Type B pancreatic cell (in vitro differentiated cells): ENCODE measurements around the gene DUSP18. TPM values are rescaled to one million over a fixed set of nuclear protein-coding genes. Genes with fewer than 3 reads are reported as not detected.
"Not testable (repeated sequence)": the region's sequence is repeated elsewhere in the genome, so short reads cannot be mapped to it uniquely, and the experiment has no call there.

Experiments
- DNase-seq: peaks from one replicate; pipeline ENCODE4 v3.0.0; 2021; ENCODE audit warnings: mixed read lengths; ENCODE audit not compliant: unreplicated experiment; ENCODE audit errors: extremely low spot score
- H3K27ac Mint-ChIP-seq: 2 replicates; pipeline ENCODE4 v1.8.0; 2021; ENCODE audit warnings: mild to moderate bottlenecking, mixed read lengths
- H3K27me3 Mint-ChIP-seq: 2 replicates; pipeline ENCODE4 v1.8.0; 2021; ENCODE audit warnings: mixed read lengths
- H3K36me3 Mint-ChIP-seq: 2 replicates; pipeline ENCODE4 v1.8.0; 2021; ENCODE audit warnings: mixed read lengths
- H3K4me1 Mint-ChIP-seq: one replicate; pipeline ENCODE4 v1.8.0; 2021; ENCODE audit warnings: mixed read lengths; ENCODE audit not compliant: unreplicated experiment
- H3K4me3 Mint-ChIP-seq: 2 replicates; pipeline ENCODE4 v1.8.0; 2021; ENCODE audit warnings: mild to moderate bottlenecking, mixed read lengths
- H3K9me3 Mint-ChIP-seq: 2 replicates; pipeline ENCODE4 v1.8.0; 2021; ENCODE audit warnings: mixed read lengths
- total RNA-seq: library from RNA; stranded (reverse); gene quantifications from 2 replicates; pipeline ENCODE4 v1.2.1, GENCODE V29; 2021; ENCODE audit warnings: low replicate concordance
- TF ChIP-seq, protein P1 (sequence below): fragments of 200-600 bp; sonication (generic); conservative IDR thresholded peaks from 2 replicates; pipeline ENCODE4 v1.5.0; 2021; ENCODE audit warnings: antibody characterized with exemption, mild to moderate bottlenecking

Gene DUSP18
- total RNA-seq, 1 donor from 2014 or later, result 12.4 TPM

DNA sequence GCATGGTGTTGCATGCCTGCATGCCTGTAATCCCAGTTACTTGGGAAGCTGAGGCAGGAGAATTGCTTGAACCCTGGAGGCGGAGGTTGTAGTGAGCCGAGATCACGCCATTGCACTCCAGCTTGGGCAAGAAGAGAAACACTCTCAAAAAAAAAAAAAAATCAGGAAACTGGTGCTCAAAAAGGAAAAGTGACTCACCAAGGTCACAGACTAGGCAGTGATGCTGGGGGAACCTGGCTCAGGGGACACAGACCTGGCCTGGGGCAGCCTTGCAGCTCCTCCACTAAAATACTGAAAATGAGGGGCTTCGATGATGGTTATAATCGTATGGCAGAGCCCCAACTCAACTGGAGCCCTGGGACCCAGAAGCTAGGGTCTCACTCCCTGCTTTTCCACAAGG is 40.2 kb downstream of the DUSP18 start:
- no peaks in the 10 kb centered on the region for H3K36me3 Mint-ChIP-seq
- H3K27ac Mint-ChIP-seq, result no peak overlapping the region
- TF ChIP-seq, protein P1, sequence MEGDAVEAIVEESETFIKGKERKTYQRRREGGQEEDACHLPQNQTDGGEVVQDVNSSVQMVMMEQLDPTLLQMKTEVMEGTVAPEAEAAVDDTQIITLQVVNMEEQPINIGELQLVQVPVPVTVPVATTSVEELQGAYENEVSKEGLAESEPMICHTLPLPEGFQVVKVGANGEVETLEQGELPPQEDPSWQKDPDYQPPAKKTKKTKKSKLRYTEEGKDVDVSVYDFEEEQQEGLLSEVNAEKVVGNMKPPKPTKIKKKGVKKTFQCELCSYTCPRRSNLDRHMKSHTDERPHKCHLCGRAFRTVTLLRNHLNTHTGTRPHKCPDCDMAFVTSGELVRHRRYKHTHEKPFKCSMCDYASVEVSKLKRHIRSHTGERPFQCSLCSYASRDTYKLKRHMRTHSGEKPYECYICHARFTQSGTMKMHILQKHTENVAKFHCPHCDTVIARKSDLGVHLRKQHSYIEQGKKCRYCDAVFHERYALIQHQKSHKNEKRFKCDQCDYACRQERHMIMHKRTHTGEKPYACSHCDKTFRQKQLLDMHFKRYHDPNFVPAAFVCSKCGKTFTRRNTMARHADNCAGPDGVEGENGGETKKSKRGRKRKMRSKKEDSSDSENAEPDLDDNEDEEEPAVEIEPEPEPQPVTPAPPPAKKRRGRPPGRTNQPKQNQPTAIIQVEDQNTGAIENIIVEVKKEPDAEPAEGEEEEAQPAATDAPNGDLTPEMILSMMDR, result no peak
- no peaks in the 10 kb centered on the region for H3K4me1 Mint-ChIP-seq
- no peaks in the 10 kb centered on the region for H3K9me3 Mint-ChIP-seq
- H3K4me3 Mint-ChIP-seq, result no peak overlapping the region
- no peak for DNase-seq
- no peaks in the 10 kb centered on the region for H3K27me3 Mint-ChIP-seq

DNA sequence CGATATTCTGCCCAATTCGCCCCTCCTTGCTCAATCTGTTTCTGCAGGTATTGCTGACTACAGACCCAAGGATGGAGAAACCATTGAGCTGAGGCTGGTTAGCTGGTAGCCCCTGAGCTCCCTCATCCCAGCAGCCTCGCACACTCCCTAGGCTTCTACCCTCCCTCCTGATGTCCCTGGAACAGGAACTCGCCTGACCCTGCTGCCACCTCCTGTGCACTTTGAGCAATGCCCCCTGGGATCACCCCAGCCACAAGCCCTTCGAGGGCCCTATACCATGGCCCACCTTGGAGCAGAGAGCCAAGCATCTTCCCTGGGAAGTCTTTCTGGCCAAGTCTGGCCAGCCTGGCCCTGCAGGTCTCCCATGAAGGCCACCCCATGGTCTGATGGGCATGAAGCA is 41.3 kb downstream of the DUSP18 start:
- no peaks in the 10 kb centered on the region for H3K36me3 Mint-ChIP-seq
- H3K27me3 Mint-ChIP-seq, result no peaks in the 10 kb centered on the region
- TF ChIP-seq, protein P1, result no peak
- H3K27ac Mint-ChIP-seq, result no peak overlapping the region
- DNase-seq, result no peak
- H3K4me3 Mint-ChIP-seq, result no peak overlapping the region
- H3K9me3 Mint-ChIP-seq, result no peaks in the 10 kb centered on the region
- H3K4me1 Mint-ChIP-seq, result no peaks in the 10 kb centered on the region

DNA sequence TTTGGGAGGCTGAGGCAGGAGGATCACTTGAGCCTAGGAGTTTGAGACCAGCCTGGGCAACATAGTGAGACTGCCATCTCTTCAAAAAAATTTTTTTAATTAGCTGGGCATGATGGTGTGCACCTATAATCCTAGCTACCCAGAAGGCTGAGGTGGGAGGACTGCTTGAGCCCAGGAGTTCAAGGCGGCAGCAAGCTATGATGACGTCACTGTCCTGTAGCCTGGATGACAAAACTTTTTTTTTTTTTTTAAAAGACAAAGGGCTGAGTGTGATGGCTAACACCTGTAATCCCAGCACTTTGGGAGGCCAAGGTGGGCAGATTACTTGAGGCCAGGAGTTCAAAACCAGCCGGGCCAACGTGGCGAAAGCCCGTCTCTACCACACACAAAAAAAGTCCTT is 47.8 kb downstream of the DUSP18 start:
- not testable (repeated sequence) for H3K4me3 Mint-ChIP-seq, H3K9me3 Mint-ChIP-seq, H3K36me3 Mint-ChIP-seq, DNase-seq, H3K27me3 Mint-ChIP-seq, H3K27ac Mint-ChIP-seq, H3K4me1 Mint-ChIP-seq

DNA sequence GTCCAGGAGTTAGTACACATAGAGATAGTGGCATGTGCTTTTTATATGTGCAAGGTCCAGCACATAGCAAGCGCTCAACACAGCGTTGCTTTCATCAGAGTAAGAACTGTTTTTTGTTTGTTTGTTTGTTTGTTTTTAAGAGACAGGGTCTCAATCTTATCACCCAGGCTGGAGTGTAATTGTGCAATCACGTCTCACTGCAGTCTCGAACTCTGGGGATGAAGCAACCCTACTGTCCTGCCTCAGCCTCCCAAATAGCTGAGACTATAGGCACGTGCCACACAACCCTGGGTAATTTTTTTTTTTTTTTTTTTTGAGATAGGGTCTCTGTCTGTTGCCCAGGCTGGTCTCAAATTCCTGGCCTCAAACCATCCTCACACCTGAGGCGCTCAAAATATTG is 49.9 kb downstream of the DUSP18 start:
- Mint-ChIP-seq H3K27me3 (no peaks in the 10 kb centered on the region), H3K27ac (no peak overlapping the region), H3K9me3 (no peaks in the 10 kb centered on the region), H3K36me3 (peaks cover 3% of the 10 kb centered on the region), H3K4me1 (no peaks in the 10 kb centered on the region), H3K4me3 (no peak overlapping the region)
- DNase-seq, result no peak
- TF ChIP-seq, protein P1, result no peak

DNA sequence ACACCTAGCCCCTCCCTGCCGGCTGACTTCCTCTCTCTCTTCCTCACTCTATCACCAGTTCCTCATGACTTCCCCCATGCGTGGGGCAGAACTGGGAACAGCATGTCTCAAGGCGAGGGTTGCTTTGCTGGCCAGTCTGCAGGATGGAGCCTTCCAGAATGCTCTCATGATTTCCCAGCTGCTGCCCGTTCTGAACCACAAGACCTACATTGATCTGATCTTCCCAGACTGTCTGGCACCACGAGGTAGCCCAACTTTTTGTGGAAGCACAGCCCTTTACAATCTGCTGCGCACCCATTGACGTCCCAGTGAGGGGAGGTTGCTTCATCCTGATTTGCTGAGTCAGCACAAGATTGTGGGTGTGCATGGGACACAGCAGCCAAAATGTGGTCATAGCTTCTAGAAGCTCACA is 52.1 kb downstream of the DUSP18 start:
- DNase-seq, result no peak
- Mint-ChIP-seq H3K9me3 (no peaks in the 10 kb centered on the region), H3K27me3 (no peaks in the 10 kb centered on the region), H3K36me3 (peaks cover 3% of the 10 kb centered on the region), H3K27ac (no peak overlapping the region), H3K4me3 (no peak overlapping the region), H3K4me1 (no peaks in the 10 kb centered on the region)
- TF ChIP-seq, protein P1, result no peak

- no peak overlapping the region for H3K4me3 Mint-ChIP-seq
- peaks cover 3% of the 10 kb centered on the region for H3K36me3 Mint-ChIP-seq
- TF ChIP-seq, protein P1, result no peak
- no peaks in the 10 kb centered on the region for H3K9me3 Mint-ChIP-seq
- no peak for DNase-seq
- no peaks in the 10 kb centered on the region for H3K27me3 Mint-ChIP-seq
- no peaks in the 10 kb centered on the region for H3K4me1 Mint-ChIP-seq
- no peak overlapping the region for H3K27ac Mint-ChIP-seq
These were observed 52.8 kb downstream of the DUSP18 start for GRCh38 chr22:30614879-30615278.
